Testis (tissue), 2 donors: ENCODE data around the gene MYLIP.

Experiments
- POLR2A ChIP-seq: fragments of 450-650 bp; IDR thresholded peaks from one replicate; pipeline ENCODE4 v1.6.1; 2017; ENCODE audit warnings: antibody characterized with exemption, mild to moderate bottlenecking, moderate library complexity
- TF ChIP-seq, protein P1 (sequence below), 3 experiments: fragments of 450-650 bp in 2 of 3; fragments of 200-600 bp in 1 of 3; sonication (generic) in 1 of 3; IDR thresholded peaks; one replicate each; pipeline ENCODE4 v1.5.1; 2016 to 2019; ENCODE audit warnings: antibody characterized with exemption in 3 of 3, mild to moderate bottlenecking in 2 of 3, moderate library complexity in 1 of 3

DNA sequence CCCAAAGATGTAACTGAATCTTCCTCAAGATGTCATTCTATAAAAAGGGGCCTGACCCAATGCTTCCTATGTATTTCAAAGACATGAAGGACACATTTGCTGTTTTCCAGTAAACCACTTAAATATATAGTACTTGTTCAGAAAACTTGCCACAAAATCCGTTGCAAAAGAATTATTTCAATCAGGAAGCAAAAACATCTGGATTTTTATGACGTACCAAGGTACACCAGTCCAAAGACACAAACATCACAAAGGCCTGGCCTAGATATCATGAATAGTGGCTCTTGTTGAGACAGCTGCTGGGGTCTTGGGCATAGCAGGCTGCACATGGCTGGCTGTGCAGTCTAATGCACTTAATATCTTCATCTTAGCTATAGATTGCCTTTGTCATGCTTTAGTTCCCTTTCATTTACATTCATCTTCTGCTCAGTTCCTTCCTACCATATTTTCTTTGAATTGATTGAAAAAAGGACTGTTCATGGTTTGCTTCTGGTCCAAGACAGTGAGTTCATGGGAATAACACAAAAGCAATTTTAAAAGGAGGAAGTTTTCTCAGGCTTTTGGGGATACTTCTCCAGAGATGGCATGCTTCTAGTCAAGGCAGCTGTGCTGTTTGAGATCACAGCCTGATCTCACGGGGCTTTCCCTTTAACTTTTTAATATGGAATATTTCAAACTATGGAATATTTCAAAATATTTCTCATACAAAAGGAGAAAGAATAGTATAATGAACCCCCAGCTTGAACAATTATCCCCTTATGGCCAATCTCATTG, 44.5 kb downstream of the MYLIP start:
- TF ChIP-seq, protein P1, sequence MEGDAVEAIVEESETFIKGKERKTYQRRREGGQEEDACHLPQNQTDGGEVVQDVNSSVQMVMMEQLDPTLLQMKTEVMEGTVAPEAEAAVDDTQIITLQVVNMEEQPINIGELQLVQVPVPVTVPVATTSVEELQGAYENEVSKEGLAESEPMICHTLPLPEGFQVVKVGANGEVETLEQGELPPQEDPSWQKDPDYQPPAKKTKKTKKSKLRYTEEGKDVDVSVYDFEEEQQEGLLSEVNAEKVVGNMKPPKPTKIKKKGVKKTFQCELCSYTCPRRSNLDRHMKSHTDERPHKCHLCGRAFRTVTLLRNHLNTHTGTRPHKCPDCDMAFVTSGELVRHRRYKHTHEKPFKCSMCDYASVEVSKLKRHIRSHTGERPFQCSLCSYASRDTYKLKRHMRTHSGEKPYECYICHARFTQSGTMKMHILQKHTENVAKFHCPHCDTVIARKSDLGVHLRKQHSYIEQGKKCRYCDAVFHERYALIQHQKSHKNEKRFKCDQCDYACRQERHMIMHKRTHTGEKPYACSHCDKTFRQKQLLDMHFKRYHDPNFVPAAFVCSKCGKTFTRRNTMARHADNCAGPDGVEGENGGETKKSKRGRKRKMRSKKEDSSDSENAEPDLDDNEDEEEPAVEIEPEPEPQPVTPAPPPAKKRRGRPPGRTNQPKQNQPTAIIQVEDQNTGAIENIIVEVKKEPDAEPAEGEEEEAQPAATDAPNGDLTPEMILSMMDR (IDR thresholded peaks at IDR 0.05): no peak
- TF ChIP-seq POLR2A: no peak
